HG03045 (cell line): Measurements from ENCODE around the gene PDE12.
"Not testable (repeated sequence)": the region's sequence is repeated elsewhere in the genome, so short reads cannot be mapped to it uniquely, and the experiment has no call there.

Source experiments
- ATAC-seq: cut with Tn5 transposase; IDR thresholded peaks from one replicate; pipeline ENCODE4 v1.9.1; 2021; ENCODE audit warnings: mild to moderate bottlenecking, moderate library complexity; ENCODE audit not compliant: unreplicated experiment

The PDE12 gene

DNA sequence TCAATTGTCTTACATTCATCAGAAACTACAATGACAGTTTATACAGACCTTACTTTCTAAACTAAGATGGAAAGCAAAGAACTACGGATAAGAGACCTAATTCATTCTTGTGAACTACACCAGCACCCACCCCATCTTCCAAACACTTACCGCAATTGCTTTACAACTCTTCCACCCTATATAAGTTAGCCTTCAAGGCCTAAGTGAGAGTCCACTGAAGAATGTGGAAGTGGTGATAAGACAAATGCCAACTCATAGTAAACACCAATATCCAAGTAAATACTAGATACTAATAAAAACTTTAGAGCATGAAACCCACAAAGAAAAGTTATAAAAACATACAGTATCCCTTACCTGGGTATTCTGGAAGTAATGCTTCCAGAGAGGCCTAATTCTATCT is 27.5 kb downstream of the PDE12 start:
- ATAC-seq: no peak

GRCh38 chr3:57586778-57587177 is 30.7 kb downstream of the PDE12 start:
- no peak for ATAC-seq

- no peak for ATAC-seq
Observed at GRCh38 chr3:57587905-57588304, 31.8 kb downstream of the PDE12 start.

GRCh38 chr3:57592306-57592705 is 36.2 kb downstream of the PDE12 start:
- ATAC-seq: no peak

- no peak for ATAC-seq
Observed at GRCh38 chr3:57594144-57594543, 38.1 kb downstream of the PDE12 start.

DNA sequence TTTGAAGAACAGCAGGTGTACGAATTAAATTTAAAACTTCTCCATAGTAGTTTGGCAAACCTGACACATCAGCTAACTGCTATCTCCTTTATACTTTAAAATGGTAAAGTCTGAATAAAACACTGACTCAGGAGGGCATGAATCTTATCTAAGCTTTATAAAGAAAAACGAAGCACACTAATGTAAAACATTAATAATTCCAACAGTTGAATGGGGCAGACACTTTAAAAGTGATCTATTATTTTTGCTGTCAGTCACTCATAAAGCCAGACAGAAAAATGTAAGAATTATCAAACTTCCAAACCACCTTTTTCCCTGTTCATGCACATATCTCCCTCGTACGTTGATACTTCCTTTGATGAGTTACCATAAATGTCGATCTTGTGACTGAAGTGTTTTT is 38.5 kb downstream of the PDE12 start:
- no peak for ATAC-seq

- no peak for ATAC-seq
Observed at GRCh38 chr3:57596495-57597126, 40.5 kb downstream of the PDE12 start.

DNA sequence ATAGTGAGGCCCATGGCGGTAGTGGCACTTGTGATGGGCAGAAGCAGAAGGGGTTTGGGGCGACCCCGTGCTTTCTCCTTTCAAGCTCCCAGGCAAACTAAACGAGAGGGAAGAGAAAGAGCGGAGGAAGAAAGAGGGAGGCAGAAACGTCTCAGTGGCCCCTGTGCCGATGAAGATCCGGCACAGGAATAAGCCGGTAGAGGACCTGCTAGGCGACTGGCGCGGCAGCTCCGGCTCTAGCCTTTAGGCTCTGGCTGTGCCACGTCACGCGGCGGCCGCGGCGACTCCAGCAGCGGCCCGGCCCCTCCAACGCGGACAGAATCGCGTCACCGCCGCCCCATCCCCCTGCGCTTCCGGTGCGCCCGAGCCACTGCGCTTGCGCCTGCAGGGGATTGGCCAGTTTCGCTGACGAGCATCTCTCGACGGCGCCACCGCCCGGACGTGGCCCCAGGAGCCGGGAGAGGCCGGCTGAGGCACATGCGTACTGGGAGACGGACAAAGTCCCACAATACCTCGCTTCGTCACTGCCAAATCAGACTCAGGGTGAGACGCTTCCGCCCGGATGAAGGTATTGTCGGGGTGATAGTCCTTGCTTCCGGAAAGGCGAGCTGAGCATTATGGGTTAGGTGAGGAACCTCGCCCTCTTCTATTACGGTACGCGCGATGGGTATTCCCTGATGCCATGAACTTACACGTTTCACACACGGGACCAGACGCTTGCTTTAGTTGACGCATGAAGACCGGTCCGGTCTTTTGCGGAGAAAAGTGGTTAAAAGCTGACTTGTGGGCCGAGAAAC is 41.3 kb downstream of the PDE12 start, which contains the start of gene ARF4:
ARF4 (minus strand) TSS at position 218 of the 797 bp plus-strand sequence; CDS start at position 14, 204 bp downstream.
- peak; percentile 93 for ATAC-seq

DNA sequence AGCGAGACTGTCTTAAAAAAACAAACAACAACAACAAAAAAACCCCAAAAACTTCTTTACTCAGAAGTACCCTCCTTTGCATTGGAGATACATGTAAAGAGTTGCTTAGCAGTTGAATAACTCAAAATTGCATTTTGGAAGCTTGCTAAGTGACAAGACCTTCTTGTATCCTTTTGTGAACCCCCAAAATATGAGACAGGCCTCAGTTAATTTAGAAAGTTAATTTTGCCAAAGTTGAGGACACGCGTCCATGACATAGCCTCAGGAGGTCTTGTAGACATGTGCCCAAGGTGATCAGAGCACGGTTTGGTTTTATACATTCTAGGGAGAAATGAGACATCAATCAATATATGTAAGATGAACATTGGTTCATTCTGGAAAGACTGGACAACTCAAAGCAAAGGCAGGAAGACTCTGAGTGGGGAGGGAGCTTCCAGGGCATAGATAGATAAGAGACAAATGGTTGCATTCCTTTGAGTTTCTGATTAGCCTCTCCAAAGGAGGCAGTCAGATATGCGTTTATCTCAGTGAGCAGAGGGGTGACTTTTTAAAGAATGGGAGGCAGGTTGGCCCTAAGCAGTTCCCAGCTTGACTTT is 42.8 kb downstream of the PDE12 start:
- ATAC-seq: no peak

DNA sequence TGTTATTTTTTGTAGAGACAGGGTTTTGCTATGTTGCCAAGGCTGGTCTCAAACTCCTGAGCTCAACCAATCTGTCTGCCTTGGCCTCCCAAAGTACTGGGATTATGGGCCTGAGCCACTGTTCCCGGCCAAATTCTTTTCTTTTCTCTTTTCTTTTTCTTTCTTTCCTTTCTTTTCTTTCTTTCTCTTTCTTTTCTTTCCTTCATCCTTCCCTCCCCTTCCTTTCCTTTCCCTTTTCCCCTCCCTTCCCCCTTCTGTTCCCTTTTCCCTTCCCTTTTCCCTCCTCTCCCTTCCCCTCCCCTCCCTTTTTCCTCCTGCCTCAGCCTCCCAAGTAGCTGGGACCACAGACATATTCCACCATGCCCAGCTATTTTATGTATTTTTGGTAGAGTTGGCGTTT is 44.1 kb downstream of the PDE12 start:
- ATAC-seq: no peak

DNA sequence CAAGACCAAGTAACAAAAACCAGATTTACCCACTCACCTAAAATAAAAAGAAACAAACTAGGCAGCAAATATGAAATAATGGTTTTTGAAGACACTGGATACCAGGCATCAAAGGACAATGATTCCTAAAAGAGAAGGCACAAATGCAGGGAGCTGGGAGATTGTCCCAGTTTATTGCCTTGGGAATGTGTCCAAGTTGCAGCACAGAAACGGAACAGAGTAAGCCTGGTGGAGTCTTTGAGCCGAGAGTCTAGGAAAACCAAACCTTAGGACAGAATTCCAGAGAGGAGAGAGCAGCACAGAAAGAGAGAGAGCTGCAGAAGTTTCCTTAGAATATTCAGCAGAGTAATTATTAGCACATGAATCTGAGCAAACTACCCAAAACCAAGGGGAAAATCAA is 48.9 kb downstream of the PDE12 start:
- ATAC-seq: no peak

DNA sequence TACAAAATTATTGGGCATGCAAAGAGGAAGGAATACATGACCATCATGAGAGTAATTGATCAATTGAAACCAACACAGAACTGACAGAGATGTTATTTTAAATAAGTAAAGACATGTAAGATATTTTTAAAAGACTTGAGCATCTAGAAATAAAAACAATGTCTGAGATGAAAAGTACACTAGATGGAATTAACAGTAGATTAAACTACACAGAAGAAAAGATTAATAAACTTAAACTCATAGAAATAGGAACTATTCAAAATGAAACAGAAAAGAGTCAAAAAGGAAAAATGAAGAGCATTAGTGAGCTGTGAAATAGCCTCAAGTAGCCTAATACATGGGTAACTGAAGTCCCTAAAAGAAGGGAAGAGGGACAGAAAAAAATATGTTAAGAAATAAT is 49.6 kb downstream of the PDE12 start:
- ATAC-seq: no peak

- ATAC-seq: not testable (repeated sequence)
Observed at GRCh38 chr3:57611870-57612269, 55.8 kb downstream of the PDE12 start.

DNA sequence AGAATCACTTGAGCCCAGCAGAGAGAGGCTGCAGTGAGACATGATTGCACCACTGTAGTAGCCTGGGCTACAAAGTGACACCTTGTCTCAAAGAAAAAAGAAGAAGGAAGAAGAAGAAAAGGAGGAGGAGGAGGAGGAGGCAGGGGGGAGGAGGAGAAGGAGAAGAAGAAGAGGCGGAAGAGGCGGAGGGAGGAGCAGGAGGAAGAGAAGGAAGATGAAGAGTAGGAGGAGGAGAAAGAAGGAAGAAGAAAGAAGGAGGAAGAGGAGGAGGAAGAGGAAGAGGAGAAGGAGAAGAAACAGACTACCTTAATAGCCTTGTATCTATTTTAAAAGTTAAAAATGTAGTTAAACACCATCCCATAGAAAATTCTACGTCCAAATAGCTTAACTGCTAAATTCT is 60.2 kb downstream of the PDE12 start:
- ATAC-seq: no peak
